ENCODE results near the gene RAD23B. TPM values are rescaled to one million over a fixed set of nuclear protein-coding genes. Genes with fewer than 3 reads are reported as not detected.

RAD23B gene
- total RNA-seq, 4 donors from 2014 or later: 69.8 to 94.4 (median 74.4) TPM

GRCh38 chr9:107260437-107261081 is 22.5 kb upstream of the RAD23B start:
- 25 to 29% methylated on average over 4 of the region's 4 CpGs for WGBS, 2 donors
- DNase-seq: no peak
- Histone ChIP-seq H3K27me3 (no peaks in the 10 kb centered on the region), H3K4me1 (peaks cover 0 to 4% (median 0%) of the 10 kb centered on the region in 3 donors), H3K27ac (no peak overlapping the region), H3K9me3 (no peaks in the 10 kb centered on the region), H3K36me3 (no peaks in the 10 kb centered on the region), H3K4me3 (no peak overlapping the region)
- intact Hi-C loops (cut with DNase I): no loop called here
- TF ChIP-seq POLR2A (IDR thresholded peaks at IDR 0.05): no peak
- TF ChIP-seq, protein P1, sequence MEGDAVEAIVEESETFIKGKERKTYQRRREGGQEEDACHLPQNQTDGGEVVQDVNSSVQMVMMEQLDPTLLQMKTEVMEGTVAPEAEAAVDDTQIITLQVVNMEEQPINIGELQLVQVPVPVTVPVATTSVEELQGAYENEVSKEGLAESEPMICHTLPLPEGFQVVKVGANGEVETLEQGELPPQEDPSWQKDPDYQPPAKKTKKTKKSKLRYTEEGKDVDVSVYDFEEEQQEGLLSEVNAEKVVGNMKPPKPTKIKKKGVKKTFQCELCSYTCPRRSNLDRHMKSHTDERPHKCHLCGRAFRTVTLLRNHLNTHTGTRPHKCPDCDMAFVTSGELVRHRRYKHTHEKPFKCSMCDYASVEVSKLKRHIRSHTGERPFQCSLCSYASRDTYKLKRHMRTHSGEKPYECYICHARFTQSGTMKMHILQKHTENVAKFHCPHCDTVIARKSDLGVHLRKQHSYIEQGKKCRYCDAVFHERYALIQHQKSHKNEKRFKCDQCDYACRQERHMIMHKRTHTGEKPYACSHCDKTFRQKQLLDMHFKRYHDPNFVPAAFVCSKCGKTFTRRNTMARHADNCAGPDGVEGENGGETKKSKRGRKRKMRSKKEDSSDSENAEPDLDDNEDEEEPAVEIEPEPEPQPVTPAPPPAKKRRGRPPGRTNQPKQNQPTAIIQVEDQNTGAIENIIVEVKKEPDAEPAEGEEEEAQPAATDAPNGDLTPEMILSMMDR (IDR thresholded peaks at IDR 0.05): no peak

DNA sequence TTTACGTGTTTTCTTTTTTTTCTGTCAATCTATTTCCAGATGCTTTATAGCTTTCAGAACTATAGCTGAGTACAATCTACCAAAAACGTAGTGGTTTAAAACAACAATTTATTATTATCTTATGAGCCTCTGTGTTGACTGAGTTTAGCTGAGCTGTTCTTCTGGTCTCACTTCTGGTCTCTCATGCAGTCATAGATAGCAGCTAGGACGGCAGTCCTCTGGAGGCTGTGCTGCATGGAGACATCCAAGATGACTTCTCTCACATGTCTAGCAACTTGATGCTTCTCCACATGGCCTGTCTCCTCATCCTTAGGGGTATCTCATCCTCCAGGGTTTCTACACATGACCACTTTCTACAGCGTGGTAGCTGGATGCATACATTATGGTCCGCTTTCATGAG is 22.0 kb upstream of the RAD23B start:
- Histone ChIP-seq H3K27ac (no peak overlapping the region), H3K36me3 (no peaks in the 10 kb centered on the region), H3K4me3 (no peak overlapping the region), H3K4me1 (peaks cover 0 to 4% (median 0%) of the 10 kb centered on the region in 3 donors), H3K27me3 (no peaks in the 10 kb centered on the region), H3K9me3 (no peaks in the 10 kb centered on the region)
- TF ChIP-seq POLR2A (IDR thresholded peaks at IDR 0.05): no peak
- TF ChIP-seq, protein P1 (IDR thresholded peaks at IDR 0.05): no peak
- DNase-seq: no peak
- WGBS, 2 donors: 68 to 82% methylated on average over 5 of the region's 5 CpGs
- intact Hi-C loops (cut with DNase I): no loop called here

DNA sequence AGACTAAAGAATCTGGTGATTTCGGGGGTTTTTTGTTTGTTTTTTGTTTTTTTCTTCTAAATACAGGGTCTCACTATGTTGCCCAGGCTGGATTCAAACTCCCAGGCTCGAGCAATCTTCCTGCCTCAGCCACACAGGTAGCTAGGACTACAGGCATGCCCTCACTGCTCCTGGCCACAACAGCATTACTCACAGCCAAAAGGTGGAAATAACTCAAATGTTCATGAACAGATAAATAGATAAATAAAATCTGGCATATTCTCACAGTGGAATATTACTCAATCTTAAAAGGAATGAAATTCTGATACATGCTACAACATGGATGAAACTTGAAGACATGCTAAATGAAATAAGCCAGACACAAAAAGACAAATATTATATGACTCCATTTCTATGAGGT is 19.8 kb upstream of the RAD23B start:
- Histone ChIP-seq H3K9me3 (no peaks in the 10 kb centered on the region), H3K27me3 (no peaks in the 10 kb centered on the region), H3K4me1 (peaks cover 0 to 4% (median 0%) of the 10 kb centered on the region in 3 donors), H3K36me3 (no peaks in the 10 kb centered on the region), H3K27ac (no peak overlapping the region), H3K4me3 (no peak overlapping the region)
- 31 to 53% methylated on average over 2 of the region's 2 CpGs for WGBS, 2 donors
- TF ChIP-seq POLR2A (IDR thresholded peaks at IDR 0.05): no peak
- TF ChIP-seq, protein P1 (IDR thresholded peaks at IDR 0.05): no peak
- DNase-seq: no peak
- intact Hi-C loops (cut with DNase I): no loop called here

DNA sequence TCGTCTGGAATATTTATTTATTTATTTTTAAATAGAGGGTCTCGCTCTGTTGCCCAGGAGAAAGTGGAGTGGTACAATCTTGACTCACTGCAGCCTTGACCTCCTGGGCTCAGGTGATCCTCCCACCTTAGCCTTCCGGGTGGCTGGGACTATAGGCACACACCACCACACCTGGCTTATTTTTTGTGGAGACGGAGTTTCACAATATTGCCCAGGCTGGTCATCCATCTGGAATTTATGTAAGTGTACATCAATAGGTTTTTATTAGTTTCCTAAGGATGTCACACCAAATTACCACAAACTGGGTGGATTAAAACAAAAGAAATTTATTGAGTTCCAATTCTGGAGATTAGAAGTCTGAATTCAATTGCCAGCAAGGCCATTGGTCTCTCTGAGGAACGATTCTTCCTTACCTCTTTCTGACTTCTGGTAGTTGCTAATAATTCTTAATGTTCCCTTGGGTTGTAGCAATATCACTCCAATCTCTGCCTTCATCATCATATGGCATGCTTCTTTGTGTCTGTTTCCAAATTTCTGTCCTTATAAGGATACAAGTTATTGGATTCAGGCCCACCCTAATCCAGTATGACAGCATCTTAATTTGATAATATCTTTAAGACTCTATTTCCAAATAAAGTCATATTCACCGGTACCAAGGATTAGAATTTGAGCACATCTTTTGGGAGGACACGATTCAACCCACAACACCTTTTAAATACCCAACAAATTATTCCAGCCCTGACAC is 16.3 kb upstream of the RAD23B start:
- intact Hi-C loops (cut with DNase I): no loop called here
- Histone ChIP-seq H3K27me3 (no peaks in the 10 kb centered on the region), H3K36me3 (no peaks in the 10 kb centered on the region), H3K9me3 (no peaks in the 10 kb centered on the region), H3K4me1 (peaks cover 0 to 4% (median 0%) of the 10 kb centered on the region in 3 donors), H3K4me3 (no peak overlapping the region), H3K27ac (no peak overlapping the region)
- DNase-seq: no peak
- TF ChIP-seq, protein P1 (IDR thresholded peaks at IDR 0.05): no peak
- TF ChIP-seq POLR2A (IDR thresholded peaks at IDR 0.05): no peak
- 79 to 85% methylated on average over 7 of the region's 7 CpGs for WGBS, 2 donors

- 83 to 86% methylated on average over 2 of the region's 2 CpGs for whole genome bisulfite sequencing, 2 donors
- H3K27ac ChIP-seq: no peak overlapping the region
- intact Hi-C loops (cut with DNase I): no loop called here
- H3K4me3 ChIP-seq: no peak overlapping the region
- H3K27me3 ChIP-seq: no peaks in the 10 kb centered on the region
- TF ChIP-seq POLR2A (IDR thresholded peaks at IDR 0.05): no peak
- TF ChIP-seq, protein P1 (IDR thresholded peaks at IDR 0.05): no peak
- no peaks in the 10 kb centered on the region for H3K36me3 ChIP-seq
- H3K9me3 ChIP-seq: no peaks in the 10 kb centered on the region
- peaks cover 0 to 4% (median 0%) of the 10 kb centered on the region in 3 donors for H3K4me1 ChIP-seq
- no peak for DNase-seq
These were observed 14.5 kb upstream of the RAD23B start for GRCh38 chr9:107268560-107268959.

Data from esophagus squamous epithelium (tissue), 5 donors.